Measurements from ENCODE around the gene MRPL47.

DNA sequence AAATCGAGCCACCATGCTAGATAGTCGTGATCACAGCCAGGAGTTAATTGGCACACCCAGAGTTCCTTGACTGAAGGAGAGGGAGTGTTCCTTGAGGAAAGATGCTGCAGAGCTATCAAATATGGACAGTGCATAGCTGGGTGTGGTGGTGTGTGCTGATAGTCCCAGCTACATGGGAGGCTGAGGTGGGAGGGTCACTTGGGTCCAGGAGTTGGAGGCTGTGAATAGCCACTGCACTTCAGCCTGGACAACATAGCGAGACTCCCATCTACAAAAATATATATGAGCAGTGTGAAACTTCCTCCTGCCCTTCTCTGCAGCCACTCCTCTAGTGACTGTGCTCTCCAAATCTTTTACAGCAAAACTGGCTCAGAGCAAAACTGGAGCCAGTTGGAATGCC, 38.4 kb upstream of the MRPL47 start:
- no peak for TF ChIP-seq ZFX (IDR thresholded peaks at IDR 0.05; ENCODE audit: borderline replicate concordance)
- TF ChIP-seq, protein P1, sequence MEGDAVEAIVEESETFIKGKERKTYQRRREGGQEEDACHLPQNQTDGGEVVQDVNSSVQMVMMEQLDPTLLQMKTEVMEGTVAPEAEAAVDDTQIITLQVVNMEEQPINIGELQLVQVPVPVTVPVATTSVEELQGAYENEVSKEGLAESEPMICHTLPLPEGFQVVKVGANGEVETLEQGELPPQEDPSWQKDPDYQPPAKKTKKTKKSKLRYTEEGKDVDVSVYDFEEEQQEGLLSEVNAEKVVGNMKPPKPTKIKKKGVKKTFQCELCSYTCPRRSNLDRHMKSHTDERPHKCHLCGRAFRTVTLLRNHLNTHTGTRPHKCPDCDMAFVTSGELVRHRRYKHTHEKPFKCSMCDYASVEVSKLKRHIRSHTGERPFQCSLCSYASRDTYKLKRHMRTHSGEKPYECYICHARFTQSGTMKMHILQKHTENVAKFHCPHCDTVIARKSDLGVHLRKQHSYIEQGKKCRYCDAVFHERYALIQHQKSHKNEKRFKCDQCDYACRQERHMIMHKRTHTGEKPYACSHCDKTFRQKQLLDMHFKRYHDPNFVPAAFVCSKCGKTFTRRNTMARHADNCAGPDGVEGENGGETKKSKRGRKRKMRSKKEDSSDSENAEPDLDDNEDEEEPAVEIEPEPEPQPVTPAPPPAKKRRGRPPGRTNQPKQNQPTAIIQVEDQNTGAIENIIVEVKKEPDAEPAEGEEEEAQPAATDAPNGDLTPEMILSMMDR (IDR thresholded peaks at IDR 0.05), result no peak
